Measurements from ENCODE around the gene PIGH. TPM values are rescaled to one million over a fixed set of nuclear protein-coding genes. Genes with fewer than 3 reads are reported as not detected.

PIGH gene
- total RNA-seq, 1 donor from 2014 or later, result 11.4 TPM

DNA sequence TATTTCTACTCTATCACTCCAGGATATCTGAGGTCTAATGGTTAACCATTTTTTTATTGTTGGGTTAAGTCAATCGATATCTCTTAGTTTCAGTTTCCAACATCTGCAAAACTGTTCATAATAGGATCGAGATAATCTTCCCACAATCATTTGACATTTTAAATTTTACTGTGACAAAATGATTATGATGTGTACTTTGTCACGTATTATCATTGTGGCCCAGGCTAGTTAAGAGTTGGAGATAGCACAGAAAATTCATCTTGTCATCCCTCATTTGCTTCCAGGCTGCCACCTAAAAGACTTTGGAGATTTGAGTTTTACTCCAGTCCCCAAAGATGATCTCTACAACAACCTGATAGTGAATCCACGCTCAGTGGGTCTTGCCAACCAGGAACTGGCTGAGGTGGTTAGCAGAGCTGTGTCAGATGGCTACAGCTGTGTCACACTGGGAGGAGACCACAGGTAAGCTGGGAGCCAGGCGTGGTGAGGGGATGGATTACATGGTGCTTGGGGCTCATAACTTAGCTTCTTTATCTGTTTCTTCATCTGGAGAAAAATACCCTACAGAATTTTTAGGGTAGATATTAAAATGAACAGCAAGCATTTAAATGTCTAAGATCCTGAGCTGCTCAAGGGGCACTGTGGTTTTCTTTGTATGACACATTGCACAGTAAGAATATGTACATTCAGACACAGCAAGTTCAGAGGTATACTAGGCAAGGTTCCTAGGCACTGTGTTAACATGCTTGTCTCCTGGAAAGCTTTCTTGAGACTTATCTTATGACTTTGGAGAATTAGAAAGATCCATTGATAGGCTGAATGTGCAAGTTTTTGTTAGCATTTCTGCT is 42.1 kb upstream of the PIGH start:
- Mint-ChIP-seq H3K4me3 (no peak overlapping the region), H3K27me3 (ENCODE audit: low read depth) (no peaks in the 10 kb centered on the region), H3K27ac (no peak overlapping the region), H3K4me1 (peaks cover 3% of the 10 kb centered on the region), H3K9me3 (no peaks in the 10 kb centered on the region), H3K36me3 (peaks cover 10% of the 10 kb centered on the region)
- TF ChIP-seq, protein P1, sequence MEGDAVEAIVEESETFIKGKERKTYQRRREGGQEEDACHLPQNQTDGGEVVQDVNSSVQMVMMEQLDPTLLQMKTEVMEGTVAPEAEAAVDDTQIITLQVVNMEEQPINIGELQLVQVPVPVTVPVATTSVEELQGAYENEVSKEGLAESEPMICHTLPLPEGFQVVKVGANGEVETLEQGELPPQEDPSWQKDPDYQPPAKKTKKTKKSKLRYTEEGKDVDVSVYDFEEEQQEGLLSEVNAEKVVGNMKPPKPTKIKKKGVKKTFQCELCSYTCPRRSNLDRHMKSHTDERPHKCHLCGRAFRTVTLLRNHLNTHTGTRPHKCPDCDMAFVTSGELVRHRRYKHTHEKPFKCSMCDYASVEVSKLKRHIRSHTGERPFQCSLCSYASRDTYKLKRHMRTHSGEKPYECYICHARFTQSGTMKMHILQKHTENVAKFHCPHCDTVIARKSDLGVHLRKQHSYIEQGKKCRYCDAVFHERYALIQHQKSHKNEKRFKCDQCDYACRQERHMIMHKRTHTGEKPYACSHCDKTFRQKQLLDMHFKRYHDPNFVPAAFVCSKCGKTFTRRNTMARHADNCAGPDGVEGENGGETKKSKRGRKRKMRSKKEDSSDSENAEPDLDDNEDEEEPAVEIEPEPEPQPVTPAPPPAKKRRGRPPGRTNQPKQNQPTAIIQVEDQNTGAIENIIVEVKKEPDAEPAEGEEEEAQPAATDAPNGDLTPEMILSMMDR (IDR thresholded peaks at IDR 0.05; ENCODE audit: unreplicated experiment), result no peak
- DNase-seq (ENCODE audit: low spot score in 2 of 2, unreplicated experiment in 2 of 2), result no peak

DNA sequence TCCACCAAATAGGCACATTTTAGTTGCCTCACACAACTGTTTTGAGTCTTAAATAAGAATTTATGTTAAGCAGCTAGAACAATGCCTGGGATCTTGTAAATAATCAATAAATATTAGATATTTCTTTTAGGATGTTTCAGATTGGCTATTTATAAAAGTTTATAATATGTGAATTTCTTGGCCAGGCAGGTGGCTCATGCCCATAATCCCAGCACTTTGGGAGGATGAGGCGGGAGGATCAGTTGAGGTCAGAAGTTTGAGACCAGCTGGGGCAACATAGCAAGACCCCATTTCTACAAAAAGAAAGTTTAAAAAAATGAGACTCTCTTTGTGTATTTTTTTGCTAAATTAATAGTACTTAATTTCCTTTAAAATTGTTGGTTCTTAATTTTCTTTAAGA is 41.4 kb upstream of the PIGH start:
- no peaks in the 10 kb centered on the region for H3K27me3 Mint-ChIP-seq (ENCODE audit: low read depth)
- no peak for DNase-seq (ENCODE audit: low spot score in 2 of 2, unreplicated experiment in 2 of 2)
- H3K27ac Mint-ChIP-seq, result no peak overlapping the region
- peaks cover 3% of the 10 kb centered on the region for H3K4me1 Mint-ChIP-seq
- TF ChIP-seq, protein P1 (IDR thresholded peaks at IDR 0.05; ENCODE audit: unreplicated experiment), result no peak
- no peak overlapping the region for H3K4me3 Mint-ChIP-seq
- no peaks in the 10 kb centered on the region for H3K9me3 Mint-ChIP-seq
- peaks cover 8% of the 10 kb centered on the region for H3K36me3 Mint-ChIP-seq

DNA sequence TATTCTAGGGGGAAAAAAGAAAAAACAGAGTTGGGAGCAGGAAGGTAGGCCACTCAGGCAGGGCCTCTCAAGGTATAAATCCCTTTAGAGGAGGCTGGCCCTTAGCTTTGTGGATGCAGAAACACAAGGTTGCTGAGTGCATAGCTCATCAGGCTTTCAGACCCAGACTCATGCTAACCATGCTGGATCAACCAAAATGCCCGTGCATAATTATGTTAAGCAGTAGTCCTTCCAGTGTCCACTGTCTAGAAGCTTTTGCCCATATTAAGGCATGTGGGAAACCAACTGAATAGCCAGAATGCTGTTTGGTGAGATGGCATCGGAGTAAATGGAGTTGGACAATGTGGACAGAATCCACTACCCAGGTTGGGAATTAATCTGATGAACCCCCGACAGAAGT is 38.6 kb upstream of the PIGH start:
- no peaks in the 10 kb centered on the region for H3K9me3 Mint-ChIP-seq

DNA sequence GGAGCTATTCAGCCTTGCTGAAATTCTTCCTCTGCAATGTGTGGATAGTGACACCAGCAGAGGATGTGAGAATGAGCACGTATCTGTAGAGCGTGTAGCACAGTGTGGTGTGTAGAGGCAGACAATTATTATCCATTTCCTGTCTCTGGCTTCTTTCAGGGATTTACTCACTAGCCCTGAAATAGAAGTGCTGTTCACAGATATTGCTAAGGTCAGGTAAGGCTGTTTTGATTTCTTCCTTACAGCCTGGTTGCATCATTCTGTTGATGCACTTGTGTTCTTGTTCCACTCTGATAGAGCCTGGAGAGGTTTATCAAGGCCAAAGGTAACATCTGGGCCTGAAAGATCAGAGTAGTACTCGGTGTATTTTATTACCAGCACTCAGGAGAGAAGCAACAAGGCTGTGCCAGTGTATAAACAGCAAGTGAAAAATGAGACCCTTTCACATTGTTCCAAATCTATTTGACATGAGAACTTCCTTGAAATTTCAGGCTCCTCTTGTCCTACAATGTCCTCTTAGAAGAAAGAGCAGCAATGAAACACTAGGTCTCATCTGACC is 36.4 kb upstream of the PIGH start:
- Mint-ChIP-seq H3K4me1 (no peaks in the 10 kb centered on the region), H3K9me3 (no peaks in the 10 kb centered on the region), H3K36me3 (no peaks in the 10 kb centered on the region), H3K27ac (no peak overlapping the region), H3K27me3 (ENCODE audit: low read depth) (no peaks in the 10 kb centered on the region), H3K4me3 (no peak overlapping the region)
- no peak for DNase-seq (ENCODE audit: low spot score in 2 of 2, unreplicated experiment in 2 of 2)
- TF ChIP-seq, protein P1 (IDR thresholded peaks at IDR 0.05; ENCODE audit: unreplicated experiment), result no peak

More for the DNA sequence above, 38.6 kb upstream of the PIGH start:
- Mint-ChIP-seq H3K27me3 (ENCODE audit: low read depth) (no peaks in the 10 kb centered on the region), H3K4me3 (no peak overlapping the region), H3K27ac (no peak overlapping the region), H3K4me1 (no peaks in the 10 kb centered on the region), H3K36me3 (no peaks in the 10 kb centered on the region)
- no peak for DNase-seq (ENCODE audit: low spot score in 2 of 2, unreplicated experiment in 2 of 2)
- TF ChIP-seq, protein P1 (IDR thresholded peaks at IDR 0.05; ENCODE audit: unreplicated experiment), result no peak

DNA sequence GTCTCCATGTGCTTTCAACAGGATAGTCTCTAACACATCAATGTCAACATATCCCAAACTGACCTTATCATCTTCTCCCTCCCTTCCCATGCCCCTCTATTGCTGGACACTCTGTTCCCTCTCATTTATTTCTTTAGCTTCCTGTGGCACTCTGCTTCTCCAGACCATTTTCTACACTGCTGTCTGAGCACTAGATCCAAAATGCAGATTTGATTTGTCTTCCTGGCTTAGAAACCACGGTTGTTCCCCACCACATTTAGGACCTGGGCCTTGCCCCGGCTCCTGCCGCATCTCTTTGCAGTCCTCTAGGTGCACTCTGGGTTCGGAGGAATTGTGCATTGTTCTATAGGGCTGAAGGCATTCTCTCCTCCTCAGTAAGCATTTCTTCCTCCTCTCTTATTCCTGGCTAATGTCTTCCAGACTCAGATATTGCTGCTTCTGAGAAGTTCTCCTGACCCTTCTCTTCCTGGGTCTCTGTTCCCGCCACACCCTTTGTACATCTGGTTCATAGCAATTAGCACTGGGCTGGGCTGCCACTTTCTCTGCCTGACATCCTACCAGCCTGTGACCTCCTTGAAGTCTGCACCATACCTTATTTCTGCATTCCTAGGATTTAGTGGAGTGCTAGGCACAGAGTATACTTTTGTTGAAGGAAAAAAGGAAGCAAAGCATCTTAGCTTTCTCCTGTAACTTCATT is 33.5 kb upstream of the PIGH start:
- DNase-seq (ENCODE audit: low spot score in 2 of 2, unreplicated experiment in 2 of 2), result no peak
- Mint-ChIP-seq H3K36me3 (no peaks in the 10 kb centered on the region), H3K4me3 (no peak overlapping the region), H3K27me3 (ENCODE audit: low read depth) (no peaks in the 10 kb centered on the region), H3K27ac (no peak overlapping the region), H3K9me3 (no peaks in the 10 kb centered on the region), H3K4me1 (no peaks in the 10 kb centered on the region)
- TF ChIP-seq, protein P1 (IDR thresholded peaks at IDR 0.05; ENCODE audit: unreplicated experiment), result no peak

Data from mesothelial cell of epicardium (in vitro differentiated cells).